GM19099 (cell line): Measurements from ENCODE around the gene HS3ST4.

Experiments
- POLR2A ChIP-seq: IDR thresholded peaks from 3 replicates; pipeline ENCODE4 v1.6.1; 2011; ENCODE audit warnings: low read depth; ENCODE audit not compliant: insufficient read length; ENCODE audit errors: extremely low read depth

HS3ST4 gene

DNA sequence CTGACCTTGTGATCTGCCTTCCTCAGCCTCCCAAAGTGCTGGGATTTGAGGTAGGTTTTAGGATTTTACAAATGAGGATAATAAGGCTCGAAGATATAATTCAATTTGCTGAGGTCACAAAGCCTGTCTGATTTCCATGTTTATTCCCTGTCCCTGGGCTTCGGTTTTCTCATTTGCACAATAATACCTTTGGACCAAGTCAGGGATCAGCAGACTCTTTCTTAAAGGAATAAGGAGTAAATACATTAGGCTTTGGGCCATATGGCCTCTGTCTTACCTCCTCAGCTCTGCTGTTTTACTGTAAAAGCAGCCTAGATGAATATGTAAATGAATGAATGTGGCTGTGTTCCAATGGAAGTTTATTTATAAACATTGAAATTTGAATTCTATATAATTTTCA lies 442.8 kb downstream of the HS3ST4 start:
- TF ChIP-seq POLR2A: no peak

DNA sequence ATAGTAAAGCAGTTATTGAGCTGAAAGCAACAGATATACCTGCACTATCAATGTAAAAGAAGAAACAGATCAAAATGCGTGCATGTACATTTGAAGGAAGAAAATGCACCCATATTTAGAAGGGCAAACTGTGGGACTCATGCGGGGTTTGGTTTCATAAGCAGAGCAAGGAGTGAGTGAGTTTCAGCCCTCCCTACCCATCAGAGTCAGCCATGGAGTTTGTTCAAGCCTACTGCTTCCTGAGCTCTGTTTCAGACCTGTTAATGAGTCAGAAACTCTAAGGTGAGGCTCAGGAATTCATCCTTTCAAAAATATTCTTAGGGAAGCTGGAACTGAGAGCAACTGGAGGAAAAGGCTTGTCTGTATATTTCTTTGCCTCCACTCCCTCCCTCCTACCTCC lies 446.2 kb downstream of the HS3ST4 start:
- no peak for TF ChIP-seq POLR2A

DNA sequence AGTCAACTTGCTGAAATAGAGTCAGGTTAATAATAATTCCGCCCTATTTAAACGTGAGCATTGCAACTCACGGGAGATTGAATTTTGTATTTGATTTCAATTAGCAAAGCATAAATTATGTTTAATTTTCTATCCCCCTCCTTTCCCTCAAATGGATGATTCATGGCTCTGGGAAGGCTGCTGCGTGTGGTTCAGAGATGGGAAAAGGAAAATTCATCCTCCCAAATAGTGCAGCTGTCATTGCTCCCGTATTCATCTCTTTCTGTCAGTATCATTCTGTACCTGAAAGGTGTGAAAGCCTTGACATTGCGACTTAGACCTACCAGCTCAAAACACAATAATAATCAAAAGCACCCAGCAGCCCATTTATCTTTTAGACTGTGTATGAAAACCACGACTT lies 447.3 kb downstream of the HS3ST4 start:
- no peak for TF ChIP-seq POLR2A

DNA sequence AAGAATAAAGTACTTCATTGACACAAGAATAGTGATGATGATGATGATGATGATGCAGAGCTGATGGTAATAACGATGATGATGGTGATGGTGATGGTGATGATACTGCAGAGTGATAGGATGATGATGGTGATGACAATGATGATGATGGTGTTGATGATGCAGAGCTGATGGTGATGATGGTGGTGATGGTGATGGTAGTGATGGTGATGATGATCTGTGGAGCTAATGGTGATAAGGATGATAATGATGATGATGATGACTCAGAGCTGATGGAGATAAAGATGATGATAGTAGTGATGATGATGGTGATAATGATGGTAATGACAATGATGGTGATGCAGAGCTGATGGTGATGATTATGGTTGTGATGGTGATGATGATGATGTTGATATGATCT lies 448.1 kb downstream of the HS3ST4 start:
- no peak for TF ChIP-seq POLR2A

DNA sequence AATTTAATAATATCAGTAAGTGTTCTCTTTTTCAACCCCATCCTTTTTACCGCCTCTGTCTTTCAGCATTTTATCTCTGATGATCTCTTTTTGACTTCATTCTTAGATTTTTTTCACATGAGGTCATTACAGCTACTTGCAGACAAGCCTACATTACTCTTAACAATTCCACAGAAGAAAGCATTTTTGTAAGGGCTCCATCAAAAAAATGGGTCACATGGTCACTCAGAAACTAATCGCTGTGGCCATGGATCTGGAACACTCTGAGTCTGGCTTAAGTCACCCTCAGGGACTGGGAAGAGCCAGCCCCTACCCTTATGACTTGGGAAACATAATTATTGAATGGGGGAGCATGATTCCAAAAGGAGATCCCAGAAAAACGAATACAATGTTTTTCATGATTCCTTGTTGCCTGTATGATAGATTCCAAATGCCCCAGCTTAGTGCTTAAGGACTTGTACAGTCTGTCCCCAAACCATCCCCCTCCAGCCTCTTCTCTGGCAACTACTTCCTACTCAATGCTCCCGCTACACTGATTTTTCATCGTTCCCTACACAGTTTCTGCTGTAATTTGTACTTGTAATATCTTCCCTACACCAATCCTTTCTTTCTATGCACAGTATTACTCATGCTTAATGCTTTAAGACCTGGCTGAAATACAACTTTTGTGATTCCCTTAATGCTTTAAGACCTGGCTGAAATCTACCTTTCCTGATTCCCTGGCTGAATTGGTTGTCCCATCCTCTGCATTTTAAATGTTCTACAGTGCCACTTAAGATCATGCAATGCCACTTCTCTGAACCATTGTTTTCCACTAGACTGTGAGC lies 457.8 kb downstream of the HS3ST4 start:
- no peak for TF ChIP-seq POLR2A

DNA sequence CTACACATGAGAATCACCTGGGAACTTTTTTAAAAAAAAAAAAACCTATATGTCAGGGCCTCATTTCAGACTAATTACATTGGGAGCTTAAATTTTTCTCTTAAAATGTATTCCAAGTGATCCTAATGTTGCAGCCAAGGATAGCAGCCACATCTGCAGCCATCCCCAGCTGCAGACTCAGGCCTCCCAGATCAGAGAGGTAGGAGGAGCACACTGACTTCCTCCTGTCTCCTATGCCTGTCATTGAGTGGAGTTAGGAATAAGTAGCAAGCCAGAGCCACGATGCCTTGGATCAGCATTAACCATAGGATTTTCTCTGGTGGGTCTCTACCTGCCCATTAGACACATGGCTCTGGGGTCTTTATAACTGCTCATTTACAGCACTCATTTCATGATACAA lies 463.5 kb downstream of the HS3ST4 start:
- no peak for TF ChIP-seq POLR2A

DNA sequence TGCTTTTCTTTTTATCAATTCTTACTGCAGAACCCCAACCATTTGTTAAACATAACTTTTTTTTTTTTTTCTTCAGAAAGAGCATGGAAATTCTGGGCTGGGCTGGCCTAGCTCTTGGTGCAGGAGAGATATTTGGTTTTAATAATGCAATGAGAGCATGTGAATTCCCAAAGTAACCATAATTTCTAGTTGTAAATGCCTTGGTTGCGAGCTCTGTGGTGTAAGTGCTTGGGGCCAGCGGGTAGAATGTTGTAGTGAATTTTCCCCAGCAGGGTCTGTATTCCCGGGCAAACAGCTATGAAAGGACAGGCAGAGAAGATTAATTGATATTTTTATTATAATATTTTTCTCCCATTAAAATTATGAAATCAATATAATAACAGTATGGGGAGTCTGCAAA lies 465.6 kb downstream of the HS3ST4 start:
- no peak for TF ChIP-seq POLR2A

DNA sequence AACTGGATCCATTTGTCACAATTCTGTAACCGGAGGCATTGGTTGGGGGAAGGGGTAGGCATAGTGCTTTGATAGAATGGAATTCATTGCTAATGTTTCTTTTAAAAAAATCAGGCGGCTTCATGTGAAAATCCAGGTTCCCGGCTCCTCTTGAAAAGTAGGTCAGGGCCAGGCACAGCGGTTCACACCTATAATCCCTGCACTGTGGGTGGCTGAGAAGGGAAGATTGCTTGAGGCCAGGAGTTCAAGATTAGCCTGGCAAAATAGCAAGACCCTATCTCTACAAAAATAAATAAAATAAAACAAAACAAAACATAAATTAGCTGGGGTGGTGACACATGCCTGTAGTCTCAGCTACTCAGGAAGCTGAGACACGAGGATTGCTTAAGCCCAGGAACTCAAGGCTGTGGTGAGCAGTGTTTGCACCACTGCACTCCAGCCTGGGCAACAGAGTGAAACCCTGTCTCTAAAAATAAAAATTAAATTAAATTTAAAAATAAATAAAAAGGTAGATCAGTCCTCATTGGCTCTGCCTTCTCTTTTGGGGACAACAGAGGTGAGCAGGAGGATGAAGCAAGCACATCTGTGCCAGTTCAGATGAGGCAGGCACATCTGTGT lies 466.5 kb downstream of the HS3ST4 start:
- no peak for TF ChIP-seq POLR2A

DNA sequence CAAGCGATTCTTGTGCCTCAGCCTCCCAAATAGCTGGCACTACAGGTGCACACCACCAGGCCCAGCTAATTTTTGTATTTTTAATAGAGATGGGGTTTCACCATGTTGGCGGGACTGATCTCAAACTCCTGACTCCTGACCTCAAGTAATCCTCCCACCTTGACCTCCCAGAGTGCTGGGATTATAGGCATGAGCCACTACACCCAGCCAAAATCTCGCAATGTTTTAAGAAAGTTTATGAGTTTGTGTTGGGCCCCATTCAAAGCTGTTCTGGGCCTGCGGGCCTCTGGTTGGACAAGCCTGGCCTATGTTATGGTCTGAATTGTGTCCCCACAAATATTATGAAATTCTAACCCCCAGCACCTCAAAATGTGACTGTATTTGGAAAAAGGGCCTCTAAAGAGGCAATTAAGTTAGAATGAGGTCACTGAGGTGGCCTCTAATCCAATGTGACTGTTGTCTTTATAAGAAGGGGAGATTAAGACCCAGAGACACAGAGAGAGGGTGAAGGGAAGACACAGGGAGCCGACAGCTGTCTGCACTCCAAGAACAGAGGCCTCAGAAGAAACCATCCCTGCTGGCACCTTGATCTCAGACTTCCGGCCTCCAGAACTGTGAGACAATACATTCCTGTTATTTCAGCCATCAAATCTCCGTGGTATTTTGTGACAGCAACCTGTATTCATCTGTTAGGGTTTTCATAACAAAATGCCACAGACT lies 469.9 kb downstream of the HS3ST4 start:
- TF ChIP-seq POLR2A: no peak

DNA sequence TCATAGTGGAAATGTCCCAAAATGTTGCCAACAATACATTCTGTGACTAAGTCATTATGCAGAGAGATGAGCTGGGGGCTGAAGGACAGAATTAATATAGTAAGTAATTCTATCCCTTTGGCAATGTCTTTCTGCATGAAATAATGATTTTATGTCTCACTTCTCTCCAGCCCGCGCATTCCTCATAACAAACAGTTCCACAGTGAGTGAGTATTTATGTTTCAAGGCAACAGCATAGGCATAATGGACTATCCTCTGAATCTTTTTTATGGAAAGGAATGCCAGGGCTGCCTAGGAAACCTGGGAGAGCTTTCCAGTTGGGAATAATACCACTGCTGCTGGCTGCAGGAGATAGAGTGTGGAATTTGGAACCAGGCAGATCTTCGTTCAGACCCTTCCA lies 477.7 kb downstream of the HS3ST4 start:
- TF ChIP-seq POLR2A: no peak

DNA sequence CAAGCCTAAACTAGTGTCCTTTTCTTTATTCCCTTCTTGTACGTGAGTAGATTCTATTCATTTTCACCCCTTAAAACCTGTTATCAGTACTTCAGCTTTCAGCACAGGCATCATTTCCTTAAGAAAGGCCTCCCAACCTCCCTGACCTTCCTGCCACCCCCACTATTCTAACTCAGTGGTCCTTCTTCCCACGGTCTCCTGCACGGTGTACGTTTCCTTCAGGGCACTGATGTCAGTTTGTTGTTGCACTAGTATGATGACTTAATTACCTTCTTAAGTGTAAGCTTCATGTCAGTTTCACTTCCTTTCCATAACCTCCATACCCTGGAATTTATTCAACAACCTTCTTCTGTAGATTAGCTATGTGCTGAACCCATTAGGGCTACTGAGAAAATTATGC lies 484.2 kb downstream of the HS3ST4 start:
- no peak for TF ChIP-seq POLR2A

DNA sequence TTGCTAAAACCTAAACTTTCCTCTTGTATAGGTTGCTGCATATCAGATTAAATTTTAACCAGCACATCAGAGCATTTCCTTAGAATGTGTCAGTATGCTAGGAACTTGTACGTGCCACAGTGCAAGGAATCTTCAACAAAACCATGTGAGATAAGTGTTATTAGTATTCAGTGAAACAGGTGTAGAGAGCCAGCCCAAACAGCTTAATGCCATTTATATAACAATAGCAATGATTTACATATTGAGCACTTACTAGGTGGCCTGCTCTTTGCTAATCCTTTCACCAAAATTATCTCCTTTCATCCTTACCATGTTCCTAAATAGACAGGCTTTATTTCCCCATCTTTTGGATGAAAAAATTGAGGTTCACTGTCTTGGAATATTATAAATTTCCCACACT lies 485.7 kb downstream of the HS3ST4 start:
- TF ChIP-seq POLR2A: no peak

DNA sequence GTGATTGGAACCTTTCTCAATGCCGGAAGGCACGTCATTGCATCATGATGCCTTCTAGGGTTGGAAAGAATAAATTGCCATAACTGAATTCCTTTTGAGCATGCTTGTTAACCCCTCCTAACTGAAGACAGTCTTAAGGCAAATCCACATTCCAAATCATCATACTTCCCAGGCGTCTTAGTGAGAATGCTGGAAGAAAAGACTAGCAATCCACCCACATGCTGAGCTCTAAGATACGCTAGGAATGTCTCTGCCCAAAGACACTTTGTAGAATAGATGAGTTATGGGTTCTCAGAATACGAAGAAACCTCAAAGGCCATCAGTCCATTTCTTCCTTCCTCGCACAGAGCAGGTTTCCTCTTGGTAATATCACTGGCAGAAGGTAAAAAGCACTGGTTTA lies 486.5 kb downstream of the HS3ST4 start:
- no peak for TF ChIP-seq POLR2A

DNA sequence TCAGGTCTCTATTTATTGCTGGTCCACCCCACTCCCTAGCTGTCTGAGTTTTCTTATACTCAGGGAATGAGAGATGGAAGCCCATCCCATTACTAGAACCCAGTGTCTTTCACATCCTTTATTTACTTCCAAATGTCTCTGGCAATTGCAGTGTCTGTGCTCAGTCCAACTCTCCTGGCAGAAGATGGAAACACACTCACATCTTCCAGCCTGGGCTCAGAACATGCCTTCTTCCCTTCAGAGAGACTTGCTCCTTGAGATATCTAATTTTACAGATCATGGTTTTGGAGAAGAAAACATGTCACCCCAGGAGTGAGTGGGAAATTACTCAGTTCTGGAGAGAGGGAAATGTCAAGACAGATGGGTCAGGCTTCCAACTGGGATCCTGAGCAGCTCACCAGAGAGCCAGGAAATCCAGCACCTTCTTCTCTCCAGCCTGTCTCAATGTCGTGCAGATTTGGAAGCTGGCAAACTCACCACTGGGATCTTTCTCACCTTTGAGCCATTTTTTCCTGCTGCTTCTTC lies 494.4 kb downstream of the HS3ST4 start:
- TF ChIP-seq POLR2A: no peak
